ENCODE results near the gene PRAC2.
"Not testable (repeated sequence)": the region's sequence is repeated elsewhere in the genome, so short reads cannot be mapped to it uniquely, and the experiment has no call there.

Gene PRAC2

GRCh38 chr17:48722915-48723422, at the start of gene PRAC2:
Gene PRAC2 (plus strand): TSS chr17:48723185. CDS start chr17:48724411, 1,226 bp downstream.
- no peak for DNase-seq

GRCh38 chr17:48676963-48677558, 45.9 kb upstream of the PRAC2 start:
- no peak for DNase-seq

GRCh38 chr17:48678141-48678971, 44.6 kb upstream of the PRAC2 start:
- peak; percentile 51 for DNase-seq

- no peak for DNase-seq
These were observed 43.4 kb upstream of the PRAC2 start for GRCh38 chr17:48679385-48680096.

- DNase-seq: no peak
These were observed 41.4 kb upstream of the PRAC2 start for GRCh38 chr17:48681609-48682008.

- DNase-seq: no peak
These were observed 32.3 kb upstream of the PRAC2 start for GRCh38 chr17:48690655-48691054.

GRCh38 chr17:48692049-48692448, 30.9 kb upstream of the PRAC2 start:
- DNase-seq: no peak

- no peak for DNase-seq
These were observed 29.8 kb upstream of the PRAC2 start for GRCh38 chr17:48693178-48693577.

- no peak for DNase-seq
These were observed 21.0 kb upstream of the PRAC2 start for GRCh38 chr17:48701864-48702532.

- no peak for DNase-seq
These were observed 18.4 kb upstream of the PRAC2 start for GRCh38 chr17:48704361-48705248.

GRCh38 chr17:48711128-48711527, 11.9 kb upstream of the PRAC2 start:
- DNase-seq: no peak

- no peak for DNase-seq
These were observed 7.2 kb upstream of the PRAC2 start for GRCh38 chr17:48715496-48716399.

- not testable (repeated sequence) for DNase-seq
These were observed 6.4 kb upstream of the PRAC2 start for GRCh38 chr17:48716549-48716948.

- DNase-seq: no peak
These were observed 5.4 kb upstream of the PRAC2 start for GRCh38 chr17:48717367-48718226.

- peak; percentile 6 for DNase-seq
These were observed 4.7 kb upstream of the PRAC2 start for GRCh38 chr17:48718227-48718760.

- no peak for DNase-seq
These were observed 4.0 kb upstream of the PRAC2 start for GRCh38 chr17:48718761-48719641.

GRCh38 chr17:48719642-48720265, 3.2 kb upstream of the PRAC2 start:
- no peak for DNase-seq

All from hematopoietic multipotent progenitor cell treated with erythropoietin and hydrocortisone succinate and interleukin-3 and kit ligand, for 8 days (in vitro differentiated cells).